ENCODE data around the gene ADAR. TPM values are rescaled to one million over a fixed set of nuclear protein-coding genes. Genes with fewer than 3 reads are reported as not detected.
"Not testable (repeated sequence)": the region's sequence is repeated elsewhere in the genome, so short reads cannot be mapped to it uniquely, and the experiment has no call there.

The ADAR gene, protein sequence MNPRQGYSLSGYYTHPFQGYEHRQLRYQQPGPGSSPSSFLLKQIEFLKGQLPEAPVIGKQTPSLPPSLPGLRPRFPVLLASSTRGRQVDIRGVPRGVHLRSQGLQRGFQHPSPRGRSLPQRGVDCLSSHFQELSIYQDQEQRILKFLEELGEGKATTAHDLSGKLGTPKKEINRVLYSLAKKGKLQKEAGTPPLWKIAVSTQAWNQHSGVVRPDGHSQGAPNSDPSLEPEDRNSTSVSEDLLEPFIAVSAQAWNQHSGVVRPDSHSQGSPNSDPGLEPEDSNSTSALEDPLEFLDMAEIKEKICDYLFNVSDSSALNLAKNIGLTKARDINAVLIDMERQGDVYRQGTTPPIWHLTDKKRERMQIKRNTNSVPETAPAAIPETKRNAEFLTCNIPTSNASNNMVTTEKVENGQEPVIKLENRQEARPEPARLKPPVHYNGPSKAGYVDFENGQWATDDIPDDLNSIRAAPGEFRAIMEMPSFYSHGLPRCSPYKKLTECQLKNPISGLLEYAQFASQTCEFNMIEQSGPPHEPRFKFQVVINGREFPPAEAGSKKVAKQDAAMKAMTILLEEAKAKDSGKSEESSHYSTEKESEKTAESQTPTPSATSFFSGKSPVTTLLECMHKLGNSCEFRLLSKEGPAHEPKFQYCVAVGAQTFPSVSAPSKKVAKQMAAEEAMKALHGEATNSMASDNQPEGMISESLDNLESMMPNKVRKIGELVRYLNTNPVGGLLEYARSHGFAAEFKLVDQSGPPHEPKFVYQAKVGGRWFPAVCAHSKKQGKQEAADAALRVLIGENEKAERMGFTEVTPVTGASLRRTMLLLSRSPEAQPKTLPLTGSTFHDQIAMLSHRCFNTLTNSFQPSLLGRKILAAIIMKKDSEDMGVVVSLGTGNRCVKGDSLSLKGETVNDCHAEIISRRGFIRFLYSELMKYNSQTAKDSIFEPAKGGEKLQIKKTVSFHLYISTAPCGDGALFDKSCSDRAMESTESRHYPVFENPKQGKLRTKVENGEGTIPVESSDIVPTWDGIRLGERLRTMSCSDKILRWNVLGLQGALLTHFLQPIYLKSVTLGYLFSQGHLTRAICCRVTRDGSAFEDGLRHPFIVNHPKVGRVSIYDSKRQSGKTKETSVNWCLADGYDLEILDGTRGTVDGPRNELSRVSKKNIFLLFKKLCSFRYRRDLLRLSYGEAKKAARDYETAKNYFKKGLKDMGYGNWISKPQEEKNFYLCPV
- 65.1 and 71.4 TPM in 2 replicates for polyA plus RNA-seq (2014; cell fraction: cytosol; rRNA removed)
- polyA plus RNA-seq (2014; cell fraction: nucleus; rRNA removed) = 61.7 and 115 TPM in 2 replicates

- peak; percentile 68 for DNase-seq (ENCODE audit: low spot score)
Measured at GRCh38 chr1:154607609-154608396, at the start of gene ADAR. Gene ADAR, minus strand, starts transcription at chr1:154608186. Its CDS starts 180 bp downstream, at chr1:154608006.

- DNase-seq (ENCODE audit: low spot score) = no peak
Measured at GRCh38 chr1:154657556-154657955, 49.6 kb upstream of the ADAR start.

DNA sequence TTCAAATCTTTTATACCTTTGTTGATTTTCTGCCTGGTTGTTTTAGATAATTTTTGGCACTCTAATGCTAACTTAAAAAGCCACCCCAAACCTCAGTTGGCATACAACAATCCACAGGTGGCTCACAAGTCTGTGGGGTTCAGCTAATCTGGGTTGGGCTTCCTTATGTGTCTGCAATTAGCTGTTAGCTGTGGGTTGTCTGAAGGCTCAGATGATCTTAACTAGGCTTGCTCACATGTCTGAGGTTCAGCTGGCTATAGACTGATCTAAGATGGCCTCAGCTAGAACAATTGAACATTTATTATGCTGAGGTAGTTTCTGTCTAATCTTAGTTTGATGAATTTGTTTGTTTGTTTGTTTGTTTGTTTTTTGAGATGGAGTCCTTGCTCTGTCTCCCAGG, 44.9 kb upstream of the ADAR start:
- DNase-seq (ENCODE audit: low spot score) = no peak

DNA sequence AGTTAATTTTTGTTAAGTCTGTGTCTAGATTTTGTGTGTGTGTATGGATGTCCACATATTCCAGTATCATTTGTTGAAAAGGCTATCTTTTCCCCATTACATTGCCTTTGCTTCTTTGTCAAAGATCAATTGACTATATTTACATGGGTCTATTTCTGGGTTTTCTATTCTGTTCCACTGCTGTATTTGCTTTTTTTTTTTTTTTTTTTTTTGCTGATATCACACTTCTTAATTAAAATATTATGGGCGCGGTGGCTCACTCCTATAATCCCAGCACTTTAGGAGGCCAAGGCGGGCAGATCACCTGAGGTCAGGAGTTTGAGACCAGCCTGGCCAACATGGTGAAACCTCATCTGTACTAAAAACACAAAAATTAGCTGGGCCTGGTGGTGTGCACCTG, 36.7 kb upstream of the ADAR start:
- DNase-seq (ENCODE audit: low spot score) = not testable (repeated sequence)

DNA sequence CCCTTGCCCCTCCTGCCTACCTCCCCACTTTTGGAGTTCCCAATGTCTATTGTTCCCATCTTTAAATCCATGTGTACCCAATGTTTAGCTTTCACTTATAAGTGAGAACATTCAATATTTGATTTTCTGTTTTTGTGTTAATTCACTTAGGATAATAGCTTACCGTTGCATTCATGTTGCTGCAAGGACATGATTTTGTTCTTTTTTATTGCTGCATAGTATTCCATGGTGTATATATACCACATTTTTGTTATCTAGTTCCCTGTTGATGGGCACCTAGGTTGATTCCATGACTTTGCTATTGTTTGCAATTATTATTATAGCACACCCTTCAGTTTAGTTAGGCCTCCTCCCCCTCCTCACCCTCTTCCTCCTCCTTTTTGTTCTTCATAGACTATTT, 33.5 kb upstream of the ADAR start:
- DNase-seq (ENCODE audit: low spot score) = no peak

- no peak for DNase-seq (ENCODE audit: low spot score)
Measured at GRCh38 chr1:154639876-154640275, 31.9 kb upstream of the ADAR start.

GRCh38 chr1:154635171-154635570, 27.2 kb upstream of the ADAR start:
- DNase-seq (ENCODE audit: low spot score) = no peak

GRCh38 chr1:154629675-154630073, 21.7 kb upstream of the ADAR start:
- DNase-seq (ENCODE audit: low spot score) = no peak

DNA sequence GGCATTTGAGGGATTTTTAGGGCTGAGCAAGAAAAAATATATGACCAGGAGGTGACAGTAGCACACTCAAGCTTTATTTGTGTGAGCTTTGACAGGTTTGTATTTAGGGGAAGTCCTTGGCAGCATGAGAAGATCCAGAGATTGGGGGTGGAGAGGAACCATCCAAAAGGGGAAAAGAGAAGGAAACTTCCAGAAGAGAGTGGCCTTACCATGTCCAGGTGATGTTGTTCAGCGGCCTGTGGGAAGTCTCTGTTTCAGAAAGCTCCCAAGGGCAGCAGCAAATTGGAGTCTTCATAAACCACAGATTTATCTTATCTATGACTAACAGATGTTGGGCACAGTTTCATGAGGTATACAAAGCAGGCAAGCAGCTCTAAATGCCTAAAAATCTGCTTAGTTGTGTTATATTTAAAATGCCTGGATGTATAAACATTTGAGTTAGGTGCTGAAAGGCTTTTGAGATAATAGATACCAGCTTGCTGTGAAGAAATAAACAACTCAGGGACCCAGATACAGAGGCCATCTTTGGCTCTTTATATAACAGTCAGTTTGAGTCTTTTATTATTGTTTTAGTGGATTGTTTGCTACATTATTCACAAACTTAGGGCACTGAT, 21.2 kb upstream of the ADAR start:
- DNase-seq (ENCODE audit: low spot score) = no peak

- no peak for DNase-seq (ENCODE audit: low spot score)
Measured at GRCh38 chr1:154628121-154628405, 20.1 kb upstream of the ADAR start.

DNA sequence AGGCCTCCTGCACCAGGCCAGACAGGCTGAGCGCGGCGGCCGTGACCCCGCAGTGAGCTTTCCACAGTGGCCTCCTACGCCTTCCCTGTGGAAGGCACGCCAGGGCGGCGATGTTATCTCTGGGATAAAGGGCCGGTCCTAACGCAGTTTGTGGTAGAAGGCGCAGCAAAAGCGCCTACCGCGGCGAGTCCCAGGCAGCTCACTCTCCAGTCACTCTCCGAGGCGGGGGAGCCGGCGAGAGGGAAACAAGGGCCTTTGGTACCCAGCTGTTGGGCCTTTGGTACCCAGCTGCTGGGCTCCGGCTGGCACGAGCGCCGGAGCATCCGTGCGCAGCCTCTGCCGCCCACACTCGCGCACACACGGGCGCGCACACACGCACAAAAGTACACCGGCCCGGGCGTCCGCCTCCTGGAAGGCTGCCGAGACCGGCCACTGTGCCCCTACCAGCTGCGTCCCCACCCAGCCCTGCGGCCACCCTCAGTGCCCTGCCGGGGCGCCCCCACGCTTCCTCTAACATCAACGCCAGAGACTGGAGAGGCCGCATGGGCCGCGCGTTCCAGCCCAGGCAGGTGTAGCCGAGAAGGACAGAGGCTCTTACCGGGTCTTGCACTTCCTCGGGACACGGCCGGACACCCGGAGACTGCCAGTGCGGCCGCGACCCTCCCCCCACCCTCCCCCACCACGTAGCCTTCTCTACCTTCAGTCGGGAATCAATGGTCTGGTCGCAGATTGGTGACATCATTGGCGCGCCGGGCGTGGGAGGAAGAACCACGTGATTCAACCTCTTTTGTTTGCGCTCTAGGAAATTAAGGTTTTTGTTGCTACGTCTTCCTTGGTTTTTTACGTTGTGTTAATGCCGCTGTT, 19.5 kb upstream of the ADAR start:
- peak; percentile 95 for DNase-seq (ENCODE audit: low spot score)

- peak; percentile 42 for DNase-seq (ENCODE audit: low spot score)
Measured at GRCh38 chr1:154626456-154627256, 18.7 kb upstream of the ADAR start.

DNA sequence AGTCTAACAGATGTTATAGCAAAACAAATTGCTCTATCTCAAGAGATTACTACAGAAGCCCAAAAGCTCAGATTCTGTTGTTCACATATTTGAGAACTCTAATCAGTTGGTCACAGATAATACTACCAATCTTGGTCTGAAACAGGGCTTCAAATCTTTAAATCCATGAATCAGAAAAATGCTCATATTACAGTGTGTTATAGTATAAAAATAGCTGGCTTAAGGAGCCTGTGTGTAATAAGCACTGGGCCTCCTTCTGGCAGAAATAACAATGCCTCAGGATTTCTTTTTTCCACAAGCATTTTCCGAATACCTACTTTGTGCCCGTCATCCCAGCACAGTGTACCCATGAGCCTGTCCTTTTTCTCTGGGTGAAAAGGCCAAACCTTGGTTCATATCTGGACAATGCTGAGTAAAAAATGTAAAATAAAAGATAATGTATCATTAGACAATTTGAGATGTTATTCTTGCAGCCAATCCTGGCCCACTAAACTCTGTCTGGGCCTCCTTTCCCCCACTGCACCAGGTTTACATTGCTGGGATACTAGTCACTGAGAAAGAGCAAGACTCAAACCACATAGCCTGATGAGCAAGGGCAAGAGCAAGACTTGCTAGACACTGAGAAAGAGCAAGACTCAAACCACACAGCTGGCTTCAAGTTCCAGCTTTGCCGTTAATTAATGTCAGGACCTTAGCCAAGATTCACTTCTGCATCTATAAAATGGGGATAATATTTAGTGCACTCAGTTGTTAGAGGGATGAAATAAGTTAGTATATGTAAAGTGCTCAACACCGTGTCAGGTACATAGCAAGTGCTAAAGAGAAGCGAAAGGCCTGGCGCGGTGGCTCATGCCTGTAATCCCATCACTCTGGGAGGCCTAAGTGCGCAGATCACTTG, 17.0 kb upstream of the ADAR start:
- no peak for DNase-seq (ENCODE audit: low spot score)

GRCh38 chr1:154623358-154623757, 15.4 kb upstream of the ADAR start:
- no peak for DNase-seq (ENCODE audit: low spot score)

DNA sequence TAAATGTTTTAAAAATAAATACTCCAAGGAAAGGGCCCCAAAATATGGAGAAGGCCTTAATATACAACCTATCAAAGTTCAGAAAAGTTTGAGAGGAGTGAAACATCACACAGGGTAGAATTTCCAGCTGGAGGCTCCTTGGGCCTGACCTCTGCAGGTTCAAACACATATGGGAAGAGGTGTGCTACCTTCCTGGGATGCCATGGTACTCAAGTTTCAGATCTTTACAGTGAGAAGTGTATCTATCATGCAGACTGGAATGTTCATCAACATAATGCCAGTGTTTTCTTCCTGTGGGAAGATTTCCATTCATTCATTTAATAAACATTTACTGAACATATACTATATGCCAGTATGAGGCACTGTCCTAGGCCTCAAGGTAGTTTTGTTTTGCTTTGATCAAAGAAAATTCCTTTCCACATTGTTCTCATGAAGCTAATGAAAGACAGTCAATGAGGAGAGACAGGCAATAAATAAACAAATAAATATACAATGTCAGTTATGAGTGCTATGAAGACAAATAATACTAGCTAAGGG, 14.6 kb upstream of the ADAR start:
- no peak for DNase-seq (ENCODE audit: low spot score)

DNA sequence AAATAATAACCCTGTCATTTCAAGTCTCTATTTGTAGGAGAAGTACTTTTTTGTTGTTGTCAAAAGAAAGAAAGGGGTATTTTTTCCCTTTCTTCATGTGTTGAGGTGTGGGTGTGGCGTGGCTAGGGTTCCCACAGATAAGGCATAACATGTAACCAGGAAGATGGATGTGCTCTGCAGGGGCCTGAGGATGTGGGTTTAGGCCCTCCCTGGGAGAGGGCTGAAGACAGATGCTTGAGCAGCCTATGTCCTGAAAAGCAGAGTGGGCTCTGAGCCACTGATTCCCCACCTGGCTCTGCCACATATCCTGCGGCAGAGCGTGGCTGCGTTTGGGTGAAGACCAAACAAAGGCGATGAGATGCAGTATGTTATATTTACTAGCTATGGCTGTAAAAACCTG, 13.9 kb upstream of the ADAR start:
- no peak for DNase-seq (ENCODE audit: low spot score)

GRCh38 chr1:154620751-154621150, 12.8 kb upstream of the ADAR start:
- no peak for DNase-seq (ENCODE audit: low spot score)
